Stimulated activated CD4-positive, alpha-beta T cell treated with anti-CD3 and anti-CD28 coated beads, TNF-alpha, amount 100 ng/mL, for 24 hours (primary cell): ENCODE measurements around the gene MTA1.

Experiments
- DNase-seq, 3 experiments: peaks; one replicate each; pipeline ENCODE4 v3.0.0-alpha.2; 2020; ENCODE audit warnings: low read depth in 3 of 3

Gene MTA1

DNA sequence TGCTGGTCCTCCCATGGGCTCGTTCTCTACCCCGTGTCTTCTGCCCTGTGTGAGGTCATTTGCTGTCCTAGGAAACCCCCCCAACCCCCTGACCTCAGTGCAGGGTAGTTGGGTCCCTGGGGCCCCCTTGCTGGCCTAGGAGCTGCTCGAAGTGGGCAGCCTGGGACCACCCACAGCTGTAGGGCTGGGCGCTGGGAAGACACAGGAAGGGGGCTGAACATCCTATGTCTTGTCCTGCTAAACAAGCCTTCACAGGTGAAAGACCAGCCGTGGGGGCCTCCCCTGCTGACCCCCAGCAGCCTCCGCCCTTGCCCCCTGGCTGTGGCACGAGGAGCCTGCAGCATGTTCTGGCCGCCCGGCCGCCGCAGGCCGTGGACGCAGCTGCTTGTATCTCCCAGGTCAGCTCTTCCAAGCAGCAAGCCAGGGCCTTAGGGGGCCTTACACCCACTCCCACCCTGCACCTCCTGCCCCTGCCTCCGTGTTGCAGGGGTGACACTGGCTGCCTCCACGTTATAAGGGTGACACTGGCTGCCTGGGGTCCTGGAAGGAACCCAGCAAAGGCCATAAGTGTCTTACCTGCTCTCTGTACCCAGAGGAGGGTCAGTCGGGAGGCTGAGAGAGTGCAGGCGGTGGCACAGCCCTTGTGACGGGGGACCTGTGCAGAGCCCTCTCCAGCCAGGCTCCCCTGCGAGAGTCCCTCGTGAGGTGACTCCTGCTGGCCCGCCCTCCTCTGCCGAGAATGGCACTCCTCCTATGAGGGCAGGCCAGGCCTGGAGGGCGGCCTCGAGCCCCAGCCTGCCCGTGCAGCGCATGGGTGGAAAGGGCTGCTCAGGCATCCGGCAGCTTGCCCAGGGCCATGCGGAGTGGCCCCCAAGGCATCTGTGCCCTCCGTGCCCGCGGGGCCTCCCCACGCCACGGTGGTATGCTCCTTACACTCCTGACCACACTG, 32.8 kb upstream of the MTA1 start:
- DNase-seq = no peak

DNA sequence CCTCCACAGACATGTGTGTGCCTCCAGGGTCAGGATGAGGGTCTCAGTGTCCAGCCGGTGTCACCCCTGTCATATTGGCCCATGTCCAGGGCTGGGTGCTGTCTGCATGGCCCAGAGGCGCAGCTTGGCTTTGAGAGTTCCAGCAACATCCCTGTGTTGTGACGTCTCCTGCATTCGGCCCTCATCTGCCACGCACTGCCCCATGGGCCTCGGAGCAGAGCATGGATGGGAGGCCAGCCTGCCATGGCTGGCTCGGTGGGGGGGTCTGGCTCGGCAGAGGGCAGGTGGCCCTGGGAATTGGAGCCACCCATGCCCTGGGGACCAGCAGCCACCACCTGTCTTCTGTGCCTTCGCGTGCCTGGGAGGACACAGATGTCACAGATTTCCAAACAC, 32.1 kb upstream of the MTA1 start:
- DNase-seq = no peak

DNA sequence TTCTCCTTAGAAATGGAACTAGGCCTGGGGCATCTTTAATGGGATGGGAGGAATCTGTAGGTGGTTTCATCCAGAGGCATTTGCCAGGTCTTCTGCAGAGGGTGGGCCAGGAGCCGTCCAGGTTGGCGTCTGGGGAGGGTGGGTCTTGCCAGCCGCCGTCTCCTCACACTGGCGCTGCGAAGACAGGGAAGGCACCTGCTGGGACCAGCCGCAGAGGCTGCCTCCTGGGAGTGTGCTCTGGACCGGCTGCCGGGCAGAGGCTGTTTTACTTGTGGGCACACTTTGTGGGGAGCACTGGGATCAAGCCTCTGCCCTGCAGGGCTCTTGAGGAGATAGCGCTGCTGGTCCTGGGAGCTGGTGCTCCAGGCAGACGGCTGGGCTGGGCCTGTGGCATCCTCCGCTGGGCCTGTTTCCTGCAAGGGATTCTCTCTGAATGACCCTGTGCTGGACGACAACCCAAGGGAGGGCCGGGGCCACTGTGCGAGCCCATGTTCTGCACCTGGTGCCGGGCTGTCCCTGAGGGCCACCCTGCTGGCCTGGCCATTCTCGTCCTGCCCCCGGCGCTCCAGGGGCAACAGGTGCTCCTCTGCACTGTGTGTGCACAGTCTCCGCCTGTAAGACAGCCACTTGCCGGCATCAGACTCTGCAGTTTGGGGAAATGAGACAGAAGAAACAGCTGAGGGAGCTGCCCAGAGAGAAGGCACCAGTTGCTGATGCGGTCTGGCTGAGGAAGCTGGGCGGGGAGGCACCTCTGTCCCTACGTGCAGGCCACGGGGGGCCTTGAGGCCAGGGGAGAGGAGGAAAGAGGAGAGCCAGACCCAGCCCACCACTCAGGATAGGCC, 31.3 kb upstream of the MTA1 start:
- no peak for DNase-seq

DNA sequence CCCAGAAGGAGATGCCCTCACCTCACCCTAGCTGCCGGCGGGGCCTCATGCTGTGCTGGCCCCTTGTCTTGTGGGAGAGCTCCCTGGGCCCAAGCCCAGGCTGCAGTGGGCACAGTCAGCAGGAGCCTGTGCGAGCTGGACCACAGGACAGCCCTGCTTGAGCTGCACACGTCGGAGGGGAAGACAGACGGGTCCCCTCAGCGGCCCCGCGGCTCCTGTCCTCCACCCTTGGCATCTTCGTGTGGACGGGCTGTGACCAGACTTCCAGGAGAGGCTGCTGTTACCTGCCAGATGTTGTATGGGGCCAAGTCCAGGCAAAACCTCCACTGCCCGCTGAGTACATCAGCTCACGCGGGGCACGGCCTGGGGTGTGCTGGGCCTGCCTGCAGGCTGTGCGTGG, 30.7 kb upstream of the MTA1 start:
- no peak for DNase-seq

- DNase-seq = no peak
Observed at GRCh38 chr14:105389534-105389933, 30.1 kb upstream of the MTA1 start.

DNA sequence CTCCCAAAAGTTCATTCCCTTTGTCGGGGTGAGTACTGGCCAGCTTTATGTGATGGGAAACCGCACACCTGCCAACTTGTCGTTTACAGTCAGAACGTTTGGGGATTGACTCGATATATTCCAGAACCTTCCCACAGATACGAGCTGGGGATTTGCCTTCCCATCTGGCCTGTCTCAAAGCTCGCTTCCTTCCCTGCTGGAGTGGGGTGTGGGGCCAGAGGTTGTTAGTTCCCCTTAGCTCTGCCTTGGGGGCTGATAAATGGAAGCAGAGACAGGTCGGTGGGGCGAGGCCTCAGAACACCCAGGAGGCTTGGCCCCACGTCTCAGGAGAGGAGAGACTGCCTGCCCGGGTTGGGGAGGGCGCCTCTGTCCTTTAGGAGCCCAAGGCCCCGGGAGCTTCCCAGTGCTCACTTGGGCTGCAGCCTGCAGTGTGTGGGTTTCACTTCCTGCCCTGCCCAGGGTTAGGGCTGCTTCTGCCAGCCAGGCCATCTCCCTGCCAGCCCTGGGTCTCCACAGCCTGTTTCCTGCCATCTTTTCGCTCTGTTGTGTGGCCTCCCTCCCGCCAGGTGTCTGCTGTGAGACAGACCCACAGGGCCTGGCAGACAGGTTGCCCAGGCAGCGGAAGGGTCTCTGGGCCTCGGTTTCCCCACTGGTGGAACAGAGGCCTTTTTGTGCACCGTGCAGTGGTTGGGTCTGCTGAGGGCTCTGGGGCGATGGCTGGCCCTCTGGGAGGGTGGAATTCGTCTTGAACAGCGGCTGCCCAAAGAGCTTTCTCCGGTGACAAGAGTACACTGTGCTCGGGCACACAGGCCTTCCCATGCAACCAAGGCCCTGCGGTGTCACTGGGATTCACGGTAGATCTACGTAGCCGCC, 29.4 kb upstream of the MTA1 start:
- DNase-seq = no peak

DNA sequence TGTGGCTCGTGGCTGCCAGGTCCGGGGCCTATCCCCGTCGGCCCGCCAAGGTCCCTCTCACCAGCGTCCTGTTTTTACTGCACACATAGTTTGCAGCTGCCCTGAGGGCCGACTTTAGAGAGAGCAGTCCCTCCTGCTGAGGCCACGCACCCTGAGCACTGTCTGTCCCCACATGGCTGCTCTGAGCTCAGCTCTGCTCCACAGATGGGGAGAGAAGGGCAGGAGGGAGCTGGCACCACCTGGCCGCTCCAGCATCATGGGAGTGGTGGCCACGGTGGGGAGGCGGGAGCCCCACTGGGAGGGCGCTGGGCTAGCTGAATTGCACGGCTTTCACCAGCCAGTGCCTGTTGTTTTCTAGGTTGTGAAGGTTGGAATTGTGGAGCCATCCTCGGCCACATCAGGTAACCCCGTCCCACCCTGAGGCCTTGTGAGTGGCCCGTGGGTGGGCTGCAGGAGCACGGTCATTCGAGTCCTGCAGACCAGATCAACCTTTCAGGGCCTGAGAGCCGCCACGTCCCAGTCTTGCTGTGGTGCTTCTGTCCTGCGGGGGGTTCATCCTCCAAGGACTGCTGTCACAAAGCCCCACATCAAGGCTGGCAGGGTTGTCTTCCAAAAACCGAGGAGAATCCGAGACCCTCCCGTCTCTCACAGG, 28.7 kb upstream of the MTA1 start:
- no peak for DNase-seq

- DNase-seq = no peak
Observed at GRCh38 chr14:105391541-105391940, 28.1 kb upstream of the MTA1 start.

- DNase-seq = no peak
Observed at GRCh38 chr14:105392131-105393090, 27.2 kb upstream of the MTA1 start.

GRCh38 chr14:105393151-105393550, 26.5 kb upstream of the MTA1 start:
- DNase-seq = no peak

GRCh38 chr14:105394714-105395537, 24.7 kb upstream of the MTA1 start:
- DNase-seq = no peak

DNA sequence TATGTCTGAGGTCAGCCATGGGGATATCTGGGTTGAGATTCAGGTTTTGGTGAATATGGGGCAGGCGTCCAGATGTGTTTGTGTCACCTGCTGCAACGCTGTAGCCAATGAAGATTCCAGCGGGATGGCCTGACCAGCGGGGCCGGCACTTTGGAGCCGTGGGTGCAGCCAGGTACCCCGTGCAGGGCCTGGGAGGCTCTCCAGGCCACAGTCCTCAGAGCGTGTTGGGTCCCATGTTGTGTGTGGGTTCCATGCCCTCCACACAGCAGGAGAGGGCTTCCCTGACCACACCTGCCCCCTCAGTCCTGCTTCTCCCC, 24.1 kb upstream of the MTA1 start:
- no peak for DNase-seq

GRCh38 chr14:105397350-105397931, 22.2 kb upstream of the MTA1 start:
- DNase-seq = no peak

DNA sequence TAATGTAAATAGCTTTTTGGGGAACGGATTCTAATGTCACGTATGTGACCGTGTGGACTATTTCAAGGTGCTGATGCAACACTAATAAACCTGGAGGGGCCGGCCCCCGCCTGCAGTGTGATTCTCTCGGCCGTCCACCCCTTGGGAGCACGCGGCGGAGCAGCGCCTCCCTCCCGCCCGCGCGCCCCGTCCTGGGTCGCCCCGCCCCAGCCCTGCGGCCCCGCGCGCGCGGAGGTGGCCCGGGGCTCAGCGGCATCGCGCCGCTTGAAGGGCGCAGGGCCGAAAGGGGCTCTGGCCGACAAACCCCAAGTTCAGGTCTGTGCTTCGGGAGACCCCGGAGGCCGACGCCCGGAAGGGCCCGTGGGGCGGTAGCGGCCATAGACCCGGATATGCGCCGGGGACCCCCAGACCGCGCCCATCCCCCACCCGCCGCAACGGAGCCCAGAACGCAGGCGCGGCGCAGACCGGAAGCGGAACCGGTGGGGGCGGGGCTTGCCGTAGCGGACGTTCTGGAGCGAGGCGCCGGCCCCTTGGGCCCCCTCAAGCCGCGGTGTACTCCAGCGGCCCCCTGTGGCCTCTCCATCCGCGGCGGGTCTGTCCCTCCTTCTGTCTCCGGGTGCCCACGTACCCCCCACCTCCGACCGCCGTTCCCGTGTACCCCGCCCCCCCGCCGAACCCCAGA, 21.4 kb upstream of the MTA1 start, which contains the start of gene TEX22:
TSS of gene TEX22 (plus strand) at position 495 of the 682 bp plus-strand sequence. CDS start 803 bp downstream, outside the sequence.
- DNase-seq = peak; percentile 81 to 92 (median 91)

DNA sequence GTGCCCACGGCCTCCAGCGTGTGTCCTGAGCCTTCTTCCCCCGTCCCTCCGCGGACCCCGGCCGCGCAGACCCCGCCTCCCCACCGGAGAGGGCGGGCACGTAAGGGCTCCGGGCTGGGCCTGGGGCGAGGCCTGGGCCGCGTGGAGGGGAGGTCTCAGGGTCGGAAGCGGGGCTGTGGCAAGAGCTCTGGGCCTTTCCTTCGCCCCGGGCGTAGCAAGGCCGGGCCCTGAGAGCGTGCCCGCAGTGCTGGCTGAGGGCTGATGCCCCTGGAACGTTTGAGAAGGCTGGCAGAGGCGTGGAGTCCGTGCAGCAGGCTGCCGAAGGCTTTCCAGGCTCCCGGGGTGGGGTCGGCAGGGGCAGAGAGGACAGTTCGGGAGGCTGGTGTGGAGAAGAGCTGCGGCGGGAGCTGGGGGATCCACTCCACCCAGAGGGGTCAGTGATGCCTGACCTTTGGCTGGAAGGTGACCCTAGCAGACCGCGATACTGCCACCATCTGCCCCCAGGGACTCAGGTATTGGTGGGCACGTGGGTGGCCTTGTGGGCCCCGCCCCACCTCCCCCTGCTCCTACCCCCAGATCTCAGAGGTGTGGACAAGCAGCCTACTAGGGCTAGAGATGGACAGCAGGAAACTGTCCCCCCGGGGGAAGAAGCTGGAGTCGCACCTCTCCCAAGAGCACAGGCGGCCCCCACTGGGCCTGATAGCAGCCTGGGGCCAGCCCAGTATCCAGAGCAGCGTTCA, 20.7 kb upstream of the MTA1 start:
- peak in 1 of 3 experiments; percentile 58 for DNase-seq

- no peak for DNase-seq
Observed at GRCh38 chr14:105399466-105399775, 20.2 kb upstream of the MTA1 start.

DNA sequence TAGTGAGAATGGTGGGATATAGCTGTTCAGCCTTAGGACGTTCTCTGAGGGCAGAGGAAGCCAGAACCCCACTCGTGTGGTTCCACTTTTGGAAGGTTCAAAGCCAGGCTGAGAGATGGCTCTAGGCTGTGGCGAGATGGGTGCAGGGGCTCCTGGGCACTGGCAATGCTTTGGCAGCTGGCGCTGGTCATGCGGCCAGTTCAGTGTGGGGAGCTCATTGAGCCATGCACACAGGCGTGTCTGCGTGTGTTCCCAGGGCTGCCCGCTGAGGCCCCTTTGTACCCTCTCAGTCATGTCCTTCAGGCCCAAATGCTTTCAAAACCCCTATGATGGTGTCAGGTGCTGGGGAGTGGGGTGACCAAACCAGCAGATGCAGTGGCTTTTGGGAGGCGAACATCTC, 19.6 kb upstream of the MTA1 start:
- no peak for DNase-seq

GRCh38 chr14:105401699-105402098, 17.9 kb upstream of the MTA1 start:
- DNase-seq = no peak
